HK-2 (cell line): ENCODE data around the gene PPIL6.

Source experiments
- DNase-seq: peaks from one replicate; pipeline ENCODE4 v3.0.0-alpha.2; 2018; ENCODE audit not compliant: unreplicated experiment

Gene PPIL6

DNA sequence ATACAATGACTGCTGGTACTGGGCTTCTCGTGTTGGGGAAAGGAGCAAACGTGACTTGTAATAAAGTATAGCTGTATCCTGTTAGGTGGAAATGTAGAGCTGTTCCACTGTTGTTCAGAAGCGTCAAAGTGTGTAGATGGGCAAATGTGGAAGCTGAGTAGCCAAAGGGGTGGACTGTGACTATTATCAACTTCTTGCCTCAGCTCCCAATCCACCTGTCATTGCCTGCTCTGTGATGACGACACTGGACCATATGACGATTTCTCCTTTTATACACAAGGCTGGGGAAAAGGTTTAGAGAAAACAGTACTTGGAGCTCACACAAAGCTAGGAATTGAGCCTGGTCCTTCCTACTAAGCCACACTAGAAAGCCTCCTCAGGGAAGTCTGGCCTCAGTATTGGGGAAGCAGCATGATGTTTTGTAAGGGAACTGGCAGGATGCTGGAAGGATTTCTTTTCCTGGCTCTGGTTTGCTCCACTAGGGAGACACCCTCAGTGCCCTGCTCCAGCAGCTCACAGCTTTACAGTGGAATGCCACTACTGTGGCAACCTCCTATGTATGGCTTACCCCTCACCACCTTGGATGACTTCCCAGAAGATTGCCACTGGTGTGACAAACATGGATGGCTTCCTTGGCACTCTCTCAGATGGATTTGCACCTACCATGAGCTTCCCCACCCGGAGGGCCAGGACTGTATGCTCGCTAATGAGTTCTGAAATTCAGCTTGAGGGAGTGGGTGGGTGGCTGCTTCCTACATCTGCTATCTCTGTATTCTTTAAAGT lies 78.1 kb downstream of the PPIL6 start:
- no peak for DNase-seq

DNA sequence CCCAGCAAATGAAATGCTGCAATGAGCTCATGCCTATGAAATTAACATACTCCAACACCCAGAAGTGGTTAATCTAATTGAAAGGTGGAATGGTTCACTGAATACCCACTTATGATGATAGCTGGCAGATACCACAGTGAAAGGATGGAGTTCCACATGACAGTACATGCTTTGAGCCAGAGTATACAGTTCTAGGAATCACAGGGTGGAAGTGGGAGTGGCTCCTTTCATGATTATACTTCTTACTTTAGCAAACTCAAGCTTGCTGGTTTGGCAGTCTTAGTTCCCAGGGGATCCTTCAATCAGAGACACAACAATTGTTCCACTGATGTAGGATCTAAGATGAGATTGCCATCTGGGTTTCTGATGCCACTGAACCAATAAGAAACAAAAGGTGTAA lies 79.6 kb downstream of the PPIL6 start:
- no peak for DNase-seq

DNA sequence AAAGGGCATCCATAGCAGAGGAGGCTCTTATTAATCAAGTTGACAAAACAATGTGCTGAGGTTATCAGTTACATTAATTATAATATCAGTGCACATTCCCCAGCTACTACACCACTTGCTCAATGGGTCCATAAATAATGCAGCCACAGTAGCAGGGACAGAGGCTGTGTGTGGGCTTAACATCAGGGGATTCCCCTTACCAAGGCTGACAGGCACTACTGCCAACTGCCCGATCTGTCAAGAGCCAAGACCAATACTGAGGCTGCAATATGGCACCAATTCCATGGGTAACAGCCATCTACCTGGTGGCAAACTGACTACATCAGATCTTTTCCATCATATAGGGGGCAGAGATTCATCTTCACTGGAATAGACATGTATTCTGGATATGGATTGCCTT lies 80.1 kb downstream of the PPIL6 start:
- DNase-seq, result no peak

GRCh38 chr6:109359248-109359647 lies 81.2 kb downstream of the PPIL6 start:
- no peak for DNase-seq

DNA sequence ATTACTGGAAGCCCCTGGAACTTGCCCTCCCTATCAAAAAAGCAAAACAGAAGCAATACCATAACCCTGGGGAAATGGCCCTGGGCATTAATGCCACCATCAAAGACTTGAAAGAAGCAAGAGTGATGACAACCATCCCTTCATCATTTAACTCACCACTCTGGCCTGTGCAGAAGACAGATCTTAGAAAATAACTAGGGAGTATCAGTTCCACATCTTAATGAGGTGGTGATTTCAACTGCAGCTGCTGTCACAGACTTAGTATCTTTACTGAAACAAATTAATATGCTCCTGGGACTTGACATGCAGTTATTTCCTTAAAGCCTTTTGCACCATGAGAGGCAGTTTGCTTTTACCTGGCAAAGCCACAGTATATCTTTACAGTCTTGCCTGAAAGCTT lies 82.2 kb downstream of the PPIL6 start:
- no peak for DNase-seq

DNA sequence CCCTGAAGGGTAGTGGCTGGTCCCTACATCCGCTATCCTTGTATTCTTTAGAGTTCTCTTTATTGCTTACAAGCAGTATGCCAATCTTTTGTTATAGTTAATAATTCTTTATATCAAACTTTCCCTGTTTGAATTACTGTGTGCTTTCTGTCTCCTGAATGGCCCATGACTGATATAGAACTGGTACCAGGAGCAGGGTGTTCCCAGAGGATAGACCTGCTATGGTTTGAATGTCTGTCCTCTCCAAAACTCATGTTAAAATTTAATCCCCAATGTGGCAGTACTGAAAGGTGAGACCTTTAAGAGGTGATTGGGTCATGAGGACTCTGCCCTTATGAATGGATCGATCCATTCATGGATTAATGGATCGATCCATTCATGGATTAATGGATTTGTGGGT lies 84.2 kb downstream of the PPIL6 start:
- DNase-seq, result no peak

DNA sequence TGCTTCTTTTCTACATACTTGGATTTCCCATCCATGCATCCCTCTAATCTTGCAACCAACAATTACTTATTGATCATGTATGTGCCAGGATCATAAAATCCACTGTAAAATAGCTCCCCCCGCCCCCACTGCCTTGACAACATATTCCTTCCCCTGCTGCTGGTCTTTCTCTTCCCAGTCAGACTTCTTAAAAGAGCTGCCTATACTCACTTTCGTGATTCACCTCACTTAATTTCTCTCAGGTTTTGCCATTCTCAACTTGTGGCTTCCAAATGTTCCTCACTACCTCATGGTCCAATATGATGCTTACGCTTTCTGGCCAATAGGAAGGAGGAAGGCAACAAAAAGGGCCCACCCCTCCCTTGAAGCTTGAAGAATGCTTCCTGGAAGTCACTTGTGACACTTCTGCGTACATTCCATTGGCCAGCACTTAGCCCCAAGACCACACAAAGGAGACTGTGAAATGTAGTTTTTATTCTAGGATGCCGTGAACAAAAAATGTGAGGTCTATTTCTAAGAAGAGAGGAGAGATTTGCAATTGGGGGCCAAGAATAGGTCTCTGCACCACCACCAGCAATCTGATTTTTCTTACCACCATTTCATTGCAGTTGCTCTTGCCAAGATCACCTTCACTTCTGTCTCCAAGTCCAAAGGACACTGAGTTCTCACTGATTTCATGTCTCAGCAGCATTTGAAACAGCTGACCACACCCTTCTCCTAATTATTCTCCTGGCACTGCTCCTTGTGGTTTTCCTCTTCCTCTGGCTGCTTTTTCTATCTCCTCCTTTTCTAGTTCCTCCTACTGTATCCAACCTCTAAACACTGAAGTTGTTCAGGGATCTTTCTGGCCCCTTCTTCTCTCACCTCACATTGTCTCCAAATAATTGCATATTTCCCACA lies 88.9 kb downstream of the PPIL6 start:
- no peak for DNase-seq

DNA sequence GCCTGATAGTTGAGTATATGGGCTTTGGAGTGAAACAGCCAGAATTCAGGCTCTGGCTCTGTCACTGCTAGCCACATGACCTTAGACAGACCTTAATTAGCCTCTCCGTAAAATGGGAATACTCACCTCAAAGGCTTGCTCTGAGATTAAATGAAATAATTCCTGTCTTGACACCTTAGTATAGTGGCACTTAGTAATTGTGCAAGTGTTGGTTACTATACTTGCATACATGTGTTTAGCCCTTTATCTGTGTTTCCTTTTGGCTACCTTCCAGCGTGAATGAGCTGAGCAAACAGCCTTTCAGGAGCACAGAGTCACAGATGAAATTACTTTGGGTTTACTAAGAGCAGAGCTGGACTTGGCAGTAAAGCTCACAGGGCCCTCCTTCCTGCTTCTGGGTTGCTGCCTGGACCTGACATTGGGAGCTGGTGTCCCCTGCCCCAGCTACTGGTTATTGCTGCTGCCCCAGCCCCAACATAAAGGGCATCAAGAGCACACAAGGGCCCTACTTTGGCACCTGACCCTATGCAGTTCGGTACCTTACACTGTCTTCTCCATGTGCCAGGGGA lies 90.9 kb downstream of the PPIL6 start:
- DNase-seq, result no peak

- no peak for DNase-seq
Measured at GRCh38 chr6:109348226-109348625, 92.2 kb downstream of the PPIL6 start.

- DNase-seq, result no peak
Measured at GRCh38 chr6:109347779-109348178, 92.6 kb downstream of the PPIL6 start.

DNA sequence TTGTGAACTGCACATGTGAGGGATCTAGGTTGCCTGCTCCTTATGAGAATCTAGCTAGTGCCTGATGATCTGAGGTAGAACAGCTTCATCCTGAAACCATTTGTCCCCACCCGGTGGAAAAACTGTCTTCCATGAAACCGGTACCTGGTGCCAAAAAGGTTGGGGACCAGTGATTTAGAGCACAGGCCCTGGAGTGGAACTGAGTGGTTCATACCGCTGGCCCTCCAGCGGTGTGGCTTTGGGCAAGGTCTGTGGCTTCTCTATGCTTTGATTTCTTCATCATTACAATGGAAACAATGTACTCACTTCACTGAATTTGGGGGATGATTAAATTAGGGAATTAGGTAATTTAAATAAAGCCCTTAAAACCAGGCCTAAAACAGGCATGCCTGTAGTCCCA lies 94.4 kb downstream of the PPIL6 start:
- DNase-seq, result no peak

GRCh38 chr6:109344226-109344625 lies 96.2 kb downstream of the PPIL6 start:
- no peak for DNase-seq

DNA sequence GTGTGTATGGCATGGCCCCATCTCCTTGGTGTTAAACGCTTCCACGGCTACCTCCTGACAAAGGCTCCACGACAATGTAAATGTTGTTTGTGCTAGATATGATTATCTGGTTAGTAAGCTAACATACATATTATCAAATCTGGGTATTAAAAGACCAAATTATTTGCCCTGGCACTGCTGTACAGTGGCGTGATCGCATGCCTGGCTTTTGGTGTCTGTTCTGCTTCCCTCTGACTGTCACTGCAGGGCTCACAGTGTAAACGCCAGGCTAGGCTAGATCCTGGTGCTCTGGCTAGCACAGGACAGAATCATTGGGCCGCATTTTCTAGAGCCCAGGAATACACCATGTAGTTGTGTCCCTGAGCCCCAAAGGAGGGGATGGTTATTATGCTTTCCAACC lies 96.9 kb downstream of the PPIL6 start:
- DNase-seq, result no peak

DNA sequence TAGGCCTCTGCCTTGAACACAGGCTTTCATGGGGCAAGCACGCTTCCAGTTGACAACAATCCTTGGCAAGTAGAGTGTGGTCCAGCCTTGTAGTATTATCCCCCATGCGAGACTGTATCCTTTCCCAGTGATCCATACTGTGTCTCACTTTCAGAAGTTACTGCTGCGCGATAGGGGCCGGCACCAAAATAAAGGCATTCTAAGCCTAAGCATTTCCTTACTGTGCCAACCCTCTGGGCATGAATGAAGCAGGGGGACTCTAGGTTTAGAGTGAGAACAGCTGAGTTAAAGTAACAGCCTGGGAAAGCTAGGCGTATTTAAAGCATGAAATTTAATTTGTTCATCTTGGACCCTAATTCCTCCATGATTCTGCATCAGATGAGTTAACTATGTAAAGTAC lies 97.5 kb downstream of the PPIL6 start:
- no peak for DNase-seq

DNA sequence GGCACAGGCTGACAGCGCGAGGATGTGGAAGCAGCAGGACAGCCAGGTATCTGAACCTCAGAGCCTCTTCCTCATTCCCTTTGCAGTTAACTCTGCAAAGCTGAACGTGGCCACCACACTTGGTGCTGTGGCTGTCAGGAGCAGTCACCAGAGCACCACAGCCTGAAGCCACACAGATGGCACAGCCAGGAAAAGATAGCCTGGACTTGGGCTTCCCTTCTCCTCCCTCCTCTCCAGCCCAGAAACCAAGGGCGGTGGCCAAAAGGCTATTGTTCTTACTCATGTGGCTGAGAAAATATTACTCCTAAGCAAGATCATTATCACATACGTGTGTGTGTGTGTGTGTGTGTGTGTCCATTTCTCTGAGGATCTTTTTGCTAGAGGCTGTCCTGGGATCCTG lies 97.9 kb downstream of the PPIL6 start:
- DNase-seq, result no peak

- DNase-seq, result no peak
Measured at GRCh38 chr6:109340811-109341210, 99.6 kb downstream of the PPIL6 start.
